ENCODE results near the gene PRDM16. TPM values are rescaled to one million over a fixed set of nuclear protein-coding genes. Genes with fewer than 3 reads are reported as not detected.

Gene PRDM16
- total RNA-seq, 1 experiment from 2014 or later, result 5.3 TPM

- BruUV-seq (replicated peaks), result no TSS peak
- ChIA-PET POLR2A (no interaction called here), CTCF (interaction anchor here (0.6 kb wide), 1 partner anchor 36 kb away, joined by 5 read pairs; no protein-coding TSS in a partner anchor)
- peaks cover 3% of the 10 kb centered on the region; the same call in 1 of the 2 replicates for H3K4me1 ChIP-seq
- Mint-ChIP-seq H3K27me3 (ENCODE audit: insufficient read depth, unreplicated experiment) (no peaks in the 10 kb centered on the region), H3K27ac (ENCODE audit: unreplicated experiment) (no peak overlapping the region), H3K36me3 (ENCODE audit: insufficient read depth, unreplicated experiment) (no peaks in the 10 kb centered on the region), H3K4me3 (ENCODE audit: unreplicated experiment) (no peak overlapping the region), H3K4me1 (ENCODE audit: low read depth, unreplicated experiment) (no peaks in the 10 kb centered on the region), H3K9me3 (ENCODE audit: unreplicated experiment) (no peaks in the 10 kb centered on the region)
- no peak for TF ChIP-seq CTCF (IDR thresholded peaks at IDR 0.05; ENCODE audit: insufficient read depth in 1 of 2, low read depth in 1 of 2, low read length in 1 of 2, severe bottlenecking in 1 of 2, unreplicated experiment in 1 of 2)
- no peaks in the 10 kb centered on the region for H3K9me3 ChIP-seq
- no peaks in the 10 kb centered on the region for H3K36me3 ChIP-seq (ENCODE audit: control insufficient read depth, insufficient read depth, low read length)
- no peaks in the 10 kb centered on the region for H3K27me3 ChIP-seq (replicated peaks; ENCODE audit: control insufficient read depth, insufficient read depth, low read length)
- no peak for DNase-seq
- H3K4me3 ChIP-seq (ENCODE audit: low read depth, low read length), result no peak overlapping the region
- intact Hi-C loops (cut with micrococcal nuclease; ENCODE audit: unreplicated experiment), result no loop called here
Measured at GRCh38 chr1:3396411-3396810, 327.4 kb downstream of the PRDM16 start.

- Mint-ChIP-seq H3K4me3 (ENCODE audit: unreplicated experiment) (no peak overlapping the region), H3K27me3 (ENCODE audit: insufficient read depth, unreplicated experiment) (no peaks in the 10 kb centered on the region), H3K27ac (ENCODE audit: unreplicated experiment) (no peak overlapping the region), H3K36me3 (ENCODE audit: insufficient read depth, unreplicated experiment) (no peaks in the 10 kb centered on the region), H3K9me3 (ENCODE audit: unreplicated experiment) (no peaks in the 10 kb centered on the region), H3K4me1 (ENCODE audit: low read depth, unreplicated experiment) (no peaks in the 10 kb centered on the region)
- CTCF ChIA-PET, result no interaction called here
- BruUV-seq (replicated peaks), result no TSS peak
- Histone ChIP-seq H3K36me3 (ENCODE audit: control insufficient read depth, insufficient read depth, low read length) (no peaks in the 10 kb centered on the region), H3K4me1 (peaks cover 3% of the 10 kb centered on the region; the same call in 1 of the 2 replicates), H3K9me3 (no peaks in the 10 kb centered on the region), H3K27me3 (replicated peaks; ENCODE audit: control insufficient read depth, insufficient read depth, low read length) (no peaks in the 10 kb centered on the region), H3K4me3 (ENCODE audit: low read depth, low read length) (no peak overlapping the region)
- intact Hi-C loops (cut with micrococcal nuclease; ENCODE audit: unreplicated experiment), result no loop called here
- TF ChIP-seq CTCF (IDR thresholded peaks at IDR 0.05; ENCODE audit: insufficient read depth in 1 of 2, low read depth in 1 of 2, low read length in 1 of 2, severe bottlenecking in 1 of 2, unreplicated experiment in 1 of 2), result no peak
- no peak for DNase-seq
- POLR2A ChIA-PET, result no interaction called here
Measured at GRCh38 chr1:3397311-3397710, 328.3 kb downstream of the PRDM16 start.

- H3K27me3 ChIP-seq (replicated peaks; ENCODE audit: control insufficient read depth, insufficient read depth, low read length), result no peaks in the 10 kb centered on the region
- TF ChIP-seq CTCF (IDR thresholded peaks at IDR 0.05; ENCODE audit: insufficient read depth in 1 of 2, low read depth in 1 of 2, low read length in 1 of 2, severe bottlenecking in 1 of 2, unreplicated experiment in 1 of 2), result no peak
- no peak overlapping the region for H3K4me3 Mint-ChIP-seq (ENCODE audit: unreplicated experiment)
- H3K4me1 ChIP-seq, result no peaks in the 10 kb centered on the region
- no peaks in the 10 kb centered on the region for H3K36me3 ChIP-seq (ENCODE audit: control insufficient read depth, insufficient read depth, low read length)
- H3K27me3 Mint-ChIP-seq (ENCODE audit: insufficient read depth, unreplicated experiment), result no peaks in the 10 kb centered on the region
- intact Hi-C loops (cut with micrococcal nuclease; ENCODE audit: unreplicated experiment), result no loop called here
- ChIA-PET CTCF (no interaction called here), POLR2A (no interaction called here)
- no peak for DNase-seq
- H3K4me3 ChIP-seq (ENCODE audit: low read depth, low read length), result no peak overlapping the region
- no peaks in the 10 kb centered on the region for H3K4me1 Mint-ChIP-seq (ENCODE audit: low read depth, unreplicated experiment)
- no peaks in the 10 kb centered on the region for H3K36me3 Mint-ChIP-seq (ENCODE audit: insufficient read depth, unreplicated experiment)
- H3K27ac Mint-ChIP-seq (ENCODE audit: unreplicated experiment), result no peak overlapping the region
- BruUV-seq (replicated peaks), result no TSS peak
- H3K9me3 ChIP-seq, result no peaks in the 10 kb centered on the region
- H3K9me3 Mint-ChIP-seq (ENCODE audit: unreplicated experiment), result no peaks in the 10 kb centered on the region
Measured at GRCh38 chr1:3398396-3399140, 329.6 kb downstream of the PRDM16 start.
